GM18868 (cell line): Measurements from ENCODE around the gene PRM2.
"Not testable (repeated sequence)": the region's sequence is repeated elsewhere in the genome, so short reads cannot be mapped to it uniquely, and the experiment has no call there.

Source experiments
- ATAC-seq: cut with Tn5 transposase; IDR thresholded peaks from one replicate; pipeline ENCODE4 v1.9.1; 2021; ENCODE audit warnings: mild to moderate bottlenecking, moderate library complexity; ENCODE audit not compliant: unreplicated experiment

PRM2 gene

DNA sequence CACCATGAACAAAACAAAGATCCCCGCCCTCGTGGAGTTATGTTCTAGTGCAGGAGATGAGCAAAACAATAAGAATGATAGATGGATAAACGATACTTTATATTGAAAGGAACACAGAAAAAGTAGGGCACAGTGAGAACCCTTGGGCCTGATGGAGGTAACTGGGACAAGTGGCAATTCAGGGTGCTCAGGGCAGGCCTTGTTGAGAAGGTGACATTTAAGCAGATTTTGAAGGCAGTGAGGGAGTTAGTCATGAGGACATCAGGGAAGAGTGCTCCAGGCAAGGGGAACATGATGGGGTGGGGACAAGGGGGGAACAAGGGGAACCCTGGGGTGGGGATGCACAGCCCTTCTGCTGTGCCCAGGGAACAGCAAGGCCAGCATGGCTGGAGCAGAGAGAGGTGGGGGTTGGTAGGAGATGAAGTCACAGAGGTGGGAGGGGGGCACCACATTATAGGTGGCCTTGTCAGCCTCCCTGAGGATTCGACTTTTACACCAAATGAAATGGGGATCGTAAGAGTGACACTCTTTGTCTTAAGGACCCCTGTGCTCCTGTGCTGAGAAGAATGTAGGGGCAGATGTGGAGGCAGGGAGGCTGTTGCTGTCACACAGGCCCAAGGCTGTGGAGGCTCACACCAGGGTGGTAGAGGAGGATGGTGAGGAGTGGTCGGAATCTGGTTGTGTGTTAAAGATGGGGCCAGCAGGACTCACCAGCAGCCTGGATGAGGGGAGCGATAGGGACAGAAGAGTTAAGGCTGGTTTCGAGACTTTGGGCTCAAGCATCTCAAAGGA lies 14.0 kb upstream of the PRM2 start:
- no peak for ATAC-seq

DNA sequence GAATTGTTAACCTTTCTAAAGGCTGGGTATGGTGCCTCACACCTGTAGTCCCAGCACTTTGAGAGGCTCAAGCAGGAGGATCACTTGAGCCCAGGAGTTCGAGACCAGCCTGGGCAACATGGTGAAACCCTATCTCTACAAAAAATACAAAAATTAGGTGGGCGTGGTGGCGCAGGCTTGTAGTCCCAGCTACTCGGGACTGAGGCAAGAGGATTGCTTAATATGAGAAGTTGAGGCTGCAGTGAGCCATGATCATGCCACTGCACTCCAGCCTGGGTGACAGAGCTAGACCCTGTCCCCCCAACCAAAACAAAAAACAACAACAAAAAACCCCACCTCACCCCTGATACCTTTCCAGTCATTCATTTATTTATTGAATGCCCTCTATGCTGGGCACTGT lies 13.4 kb upstream of the PRM2 start:
- ATAC-seq = not testable (repeated sequence)

DNA sequence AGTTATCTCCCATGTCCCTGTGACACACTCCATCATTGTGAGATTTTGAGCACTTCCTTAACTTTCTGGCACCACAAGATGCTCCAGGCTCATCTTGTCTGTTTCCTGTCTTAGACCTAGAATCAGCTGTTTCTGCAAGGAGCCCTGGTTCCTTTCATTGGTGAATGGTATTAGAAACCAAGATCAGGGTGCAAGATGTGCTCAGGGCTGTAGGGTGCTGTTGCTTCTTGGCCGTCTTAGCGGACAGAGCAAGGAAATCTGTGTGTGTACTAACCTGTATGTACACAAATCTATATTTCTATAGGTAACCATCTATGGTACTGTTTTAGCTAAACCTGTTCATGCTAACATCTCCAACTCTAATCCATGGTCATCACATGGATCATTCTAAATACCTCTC lies 12.9 kb upstream of the PRM2 start:
- ATAC-seq = no peak

DNA sequence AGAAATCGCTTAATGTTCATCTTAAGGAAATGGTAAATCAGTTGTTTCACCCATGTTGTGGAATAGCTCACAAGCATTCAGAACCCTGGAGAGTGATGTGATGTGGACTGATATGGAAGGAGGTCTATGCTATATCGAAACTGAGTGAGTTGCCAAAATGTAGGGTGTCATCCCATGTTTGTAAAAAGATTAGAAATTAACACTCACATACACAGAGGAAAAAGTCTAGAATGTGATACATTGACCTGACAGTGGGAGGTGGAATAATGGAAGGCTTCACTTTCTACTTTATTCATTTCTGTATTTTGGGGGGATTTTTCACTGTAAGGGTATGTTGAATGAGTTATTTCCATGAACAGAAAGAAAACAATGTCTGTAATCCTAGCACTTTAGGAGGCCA lies 9.6 kb upstream of the PRM2 start:
- no peak for ATAC-seq

DNA sequence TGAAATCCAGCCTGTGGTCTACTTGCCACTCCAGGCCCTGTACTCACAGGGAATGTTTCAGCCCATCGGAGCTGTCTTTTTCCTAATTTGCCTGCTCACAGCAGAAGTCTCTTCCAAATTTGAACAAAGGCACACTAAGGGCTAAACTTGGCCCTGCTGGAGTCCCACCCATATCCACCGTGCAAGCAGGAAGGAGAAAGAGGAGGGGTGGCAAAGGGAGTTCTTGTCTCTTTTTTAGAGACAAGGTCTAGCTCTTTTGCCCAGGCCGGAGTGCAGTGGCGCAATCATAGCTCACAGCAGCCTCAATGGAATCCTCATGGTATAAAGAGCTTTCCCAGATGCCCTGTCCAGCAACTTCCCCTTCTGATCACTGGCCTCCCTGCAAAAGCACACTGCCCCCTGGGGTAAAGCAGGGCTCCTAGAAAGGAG lies 7.6 kb upstream of the PRM2 start:
- ATAC-seq = no peak

DNA sequence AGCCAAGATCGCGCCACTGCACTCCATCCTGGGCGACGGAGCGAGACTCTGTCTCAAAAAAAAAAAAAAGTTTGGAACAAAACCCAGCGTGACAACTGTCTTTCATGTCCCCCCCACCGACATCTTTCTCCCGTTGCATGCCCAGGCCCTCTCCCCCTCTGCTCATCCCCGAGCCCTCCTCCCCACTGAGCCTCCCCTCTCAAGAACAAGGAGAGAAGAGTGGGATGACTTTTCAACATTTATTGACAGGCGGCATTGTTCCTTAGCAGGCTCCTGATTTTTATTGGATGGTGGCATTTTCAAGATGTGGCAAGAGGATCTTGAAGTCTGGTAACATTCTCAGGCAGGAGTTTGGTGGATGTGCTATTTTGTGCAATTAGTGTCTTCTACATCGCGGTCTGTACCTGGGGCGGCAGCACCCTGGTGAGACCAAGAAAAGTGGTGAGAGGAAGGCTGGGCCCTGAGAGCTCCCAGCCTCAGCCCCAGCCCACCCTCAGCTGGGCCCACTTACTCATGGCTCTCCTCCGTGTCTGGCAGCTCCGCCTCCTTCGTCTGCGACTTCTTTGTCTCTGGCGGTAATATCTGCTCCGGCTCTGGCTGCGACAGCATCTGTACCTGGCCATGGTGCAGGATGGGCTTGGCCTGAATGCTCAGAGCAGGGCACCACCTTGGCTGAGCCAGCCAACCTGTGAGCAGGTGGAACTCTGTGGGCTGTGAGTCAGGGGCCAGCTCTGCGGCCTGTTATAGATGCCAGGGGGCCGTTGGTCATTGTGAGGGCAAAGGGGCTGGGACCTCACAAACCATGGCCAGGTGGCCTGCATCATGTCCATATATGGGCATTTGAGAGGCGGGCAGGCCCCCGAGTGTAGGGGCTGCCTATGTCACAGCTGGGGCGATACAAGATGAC lies 4.6 kb upstream of the PRM2 start, which contains the start of gene PRM1:
Gene PRM1, minus strand, starts transcription at position 715 of the 907 bp plus-strand sequence. Its CDS starts 92 bp downstream, at position 623.
- no peak for ATAC-seq

DNA sequence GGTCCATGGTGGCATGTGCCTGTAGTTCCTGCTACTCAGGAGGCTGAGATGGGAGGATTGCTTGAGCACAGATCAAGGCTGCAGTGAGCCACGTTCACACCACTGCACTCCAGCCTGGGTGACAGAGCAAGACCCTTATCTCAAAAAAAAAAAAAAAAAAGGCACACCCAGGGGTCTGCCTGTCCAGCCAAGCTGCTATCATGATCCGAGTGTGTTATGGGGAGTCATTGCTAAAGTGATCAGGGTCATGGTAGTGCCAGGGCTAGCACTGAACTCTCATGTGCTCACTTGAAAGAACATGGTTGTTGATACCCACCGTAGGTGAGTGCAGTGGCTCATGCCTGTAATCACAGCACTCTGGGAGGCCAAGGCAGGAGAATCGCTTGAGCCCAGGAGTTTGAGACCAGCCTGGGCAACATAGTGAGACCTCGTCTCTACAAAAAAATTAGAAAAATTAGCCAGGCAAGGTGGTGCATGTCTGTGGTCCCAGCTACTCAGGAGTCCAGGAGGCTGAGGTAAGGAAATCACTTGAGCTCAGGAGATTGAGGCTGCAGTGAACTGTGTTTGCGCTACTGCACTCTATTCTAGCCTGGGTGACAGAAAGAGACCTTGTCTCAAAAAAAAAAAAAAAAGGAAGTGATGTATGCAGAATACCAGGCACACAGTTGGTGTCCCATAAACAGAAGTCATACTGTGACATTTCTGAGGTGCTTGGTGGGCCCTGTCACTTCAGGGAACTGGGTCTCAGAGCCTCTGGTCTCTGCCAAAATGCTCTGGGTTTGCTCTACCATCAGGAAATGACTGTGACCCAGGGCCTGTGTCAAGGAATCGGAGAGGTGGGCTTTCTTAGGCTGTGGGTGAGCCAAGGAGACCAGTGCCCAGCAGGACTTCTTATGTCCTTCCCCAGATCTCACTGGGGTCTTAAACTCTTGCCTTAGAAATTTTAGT lies 2.7 kb upstream of the PRM2 start:
- no peak for ATAC-seq

DNA sequence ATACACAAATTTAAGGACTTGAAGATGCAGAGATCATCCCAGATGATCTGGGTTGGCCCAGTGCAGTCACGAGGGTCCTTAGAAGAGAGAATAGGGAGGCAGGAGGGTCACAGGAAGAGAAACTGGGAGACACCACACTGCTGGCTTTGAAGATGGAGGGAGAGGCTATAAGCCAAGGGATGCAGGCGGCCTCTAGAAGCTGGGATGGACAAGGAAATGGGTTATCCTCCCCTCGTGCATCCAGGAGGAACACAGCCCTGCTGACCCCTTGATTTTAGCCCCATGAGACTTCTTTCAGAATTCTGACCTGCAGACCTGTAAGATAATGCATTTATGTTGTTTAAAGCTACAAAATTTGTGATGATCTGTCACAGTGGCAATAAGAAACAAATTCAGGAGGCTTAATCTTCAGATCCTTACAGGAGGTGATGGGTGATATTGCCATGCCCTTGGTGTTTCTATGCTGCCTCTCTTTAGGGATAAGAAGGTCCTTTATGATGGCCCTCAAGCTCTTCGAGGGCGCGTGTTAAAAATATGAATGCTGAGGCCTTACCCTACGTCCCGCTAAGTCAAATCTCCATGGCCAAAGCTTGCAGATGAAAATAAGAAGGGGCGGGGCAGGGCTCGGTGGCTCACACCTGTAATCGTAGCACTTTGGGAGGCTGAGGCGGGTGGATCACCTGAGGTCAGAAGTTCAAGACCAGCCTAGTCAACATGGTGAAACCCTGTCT lies 1.5 kb upstream of the PRM2 start:
- no peak for ATAC-seq

DNA sequence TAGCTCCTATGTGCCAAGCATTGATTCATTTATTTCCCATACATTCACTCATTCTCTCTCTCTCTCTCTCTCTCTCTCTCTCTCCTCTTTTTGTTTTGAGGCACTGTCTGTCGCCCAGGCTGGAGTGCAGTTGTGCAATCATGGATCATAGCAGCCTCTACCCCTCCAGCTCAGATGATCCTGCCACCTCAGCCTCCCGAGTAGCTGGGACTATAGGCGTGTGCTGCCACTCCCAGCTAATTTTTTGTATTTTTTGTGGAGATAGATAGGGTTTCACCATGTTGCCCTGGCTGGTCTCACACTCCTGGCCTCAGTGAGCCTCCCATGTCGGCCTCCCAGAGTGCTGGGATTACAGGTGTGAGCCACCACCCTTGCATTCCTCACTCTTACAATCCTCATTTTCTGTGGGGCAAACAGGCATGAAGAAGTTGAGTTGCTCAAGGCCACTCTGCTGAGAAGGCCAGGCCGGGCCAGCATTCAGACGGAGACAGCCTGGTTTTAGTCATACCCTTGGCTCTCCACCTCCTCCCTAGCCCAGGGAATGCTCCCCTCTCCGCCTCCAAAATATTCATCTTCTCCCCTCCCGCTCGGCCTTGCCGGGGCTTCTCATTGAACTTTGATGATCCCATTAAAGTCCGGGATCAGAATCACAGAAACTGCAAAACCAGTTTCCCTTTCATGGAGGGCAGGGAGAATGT lies 765 bp upstream of the PRM2 start:
- no peak for ATAC-seq

DNA sequence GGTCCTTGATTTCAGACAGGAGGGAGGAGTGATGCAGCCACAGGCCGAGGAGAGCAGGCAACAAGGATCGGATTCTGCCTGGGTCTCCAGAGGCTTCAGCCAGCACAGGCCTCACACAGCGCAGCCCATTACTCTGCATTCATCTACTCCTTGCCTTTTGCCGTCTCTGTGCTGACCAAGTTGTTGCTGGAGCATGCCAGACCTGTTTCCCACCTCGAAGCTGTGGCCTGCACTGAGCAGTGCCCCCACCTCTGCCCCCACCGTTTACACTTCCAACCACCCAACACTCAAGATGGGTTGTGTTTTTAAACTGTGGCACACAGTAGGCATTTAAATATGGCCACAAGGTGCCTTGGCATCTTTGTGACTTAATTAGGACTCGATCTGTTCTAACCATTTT lies 1.3 kb downstream of the PRM2 start:
- ATAC-seq = no peak

DNA sequence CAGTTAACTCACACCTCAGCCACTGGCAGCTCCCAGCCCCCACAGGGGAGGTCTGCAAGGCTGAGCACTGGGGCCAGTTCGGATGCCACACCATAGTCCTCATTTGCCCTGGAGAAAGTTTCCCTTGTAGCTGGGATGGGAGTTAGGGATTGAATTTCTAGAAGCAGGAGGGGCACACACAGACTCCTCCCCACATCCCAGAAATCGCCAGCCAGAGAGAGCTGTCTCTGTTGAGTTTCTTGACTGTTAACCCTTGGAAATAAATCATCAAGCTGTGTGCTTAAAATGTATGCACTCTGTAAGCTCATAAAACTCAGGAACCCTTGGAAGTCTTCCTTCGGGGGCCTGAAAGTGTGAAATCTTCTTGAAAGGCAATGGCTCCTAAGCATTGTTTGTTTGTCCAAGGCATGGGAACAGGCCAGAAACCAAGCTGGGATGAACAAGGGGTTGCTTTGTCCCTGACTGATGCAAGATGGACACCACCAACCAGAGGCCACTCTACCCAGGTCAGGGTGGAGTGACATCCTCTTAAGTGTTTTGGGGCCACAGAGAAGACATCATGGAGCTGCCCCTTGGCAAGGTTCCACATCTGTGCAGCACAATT lies 2.5 kb downstream of the PRM2 start:
- no peak for ATAC-seq

DNA sequence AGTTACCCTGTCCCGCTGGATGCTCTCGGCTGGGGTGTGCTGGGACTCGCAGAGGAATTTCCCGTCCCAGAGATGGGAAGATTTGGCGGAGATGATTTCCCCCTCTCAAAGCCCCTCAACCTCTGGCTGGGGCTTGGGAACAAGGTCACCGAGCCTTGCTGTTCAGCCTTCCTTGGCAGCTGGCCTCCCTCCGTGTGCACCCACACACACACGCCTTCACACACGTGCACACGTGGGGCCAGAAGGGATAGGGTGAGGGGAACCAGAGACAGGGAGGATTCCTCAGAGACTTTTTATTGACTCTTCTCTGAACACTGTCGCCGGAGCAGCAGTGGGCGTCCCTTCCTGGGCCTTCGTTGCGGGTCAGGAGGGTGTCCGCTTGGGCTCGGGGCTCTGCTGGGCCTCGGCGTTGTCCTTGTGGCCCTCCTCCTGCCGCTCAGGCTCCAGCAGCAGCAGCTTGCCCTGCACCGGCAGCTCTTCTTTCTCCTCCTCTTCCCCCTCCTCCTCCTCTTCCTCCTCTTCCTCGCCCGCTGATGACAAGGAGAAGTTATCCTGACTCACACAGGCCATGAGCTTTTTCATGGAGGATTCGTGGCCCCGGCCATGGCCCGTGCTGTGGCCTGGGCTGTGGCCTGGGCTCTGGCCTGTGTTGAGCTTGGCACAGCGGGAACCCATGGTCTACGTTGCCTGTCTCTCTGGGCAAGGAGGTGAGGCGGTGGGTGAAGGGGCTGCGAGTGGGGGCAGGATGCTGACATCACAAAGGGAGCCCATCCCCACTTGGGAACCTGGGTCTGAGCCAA lies 3.2 kb downstream of the PRM2 start, which contains the start of gene PRM3:
Gene PRM3, minus strand, starts transcription at position 709 of the 800 bp plus-strand sequence. Its CDS starts 34 bp downstream, at position 675.
- no peak for ATAC-seq

DNA sequence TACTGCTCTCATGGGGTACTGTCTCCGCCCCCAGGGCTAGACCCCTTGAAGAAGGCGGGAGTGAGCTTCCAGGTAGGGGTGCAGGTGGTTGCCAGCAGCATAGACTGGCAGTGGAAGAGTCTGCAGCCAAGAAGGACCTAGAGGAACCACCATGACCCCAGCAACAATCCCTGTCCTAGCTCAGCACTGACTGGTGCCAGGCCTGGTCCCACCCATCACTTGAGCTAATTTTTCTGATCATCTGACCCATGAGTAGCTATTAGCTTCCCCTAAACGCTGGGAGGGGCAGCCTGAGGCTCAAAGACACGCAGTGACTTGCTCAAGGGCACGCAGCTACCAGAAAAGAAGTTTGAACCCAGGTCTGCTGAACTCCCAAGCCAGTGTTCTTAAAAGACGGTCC lies 3.8 kb downstream of the PRM2 start:
- no peak for ATAC-seq

DNA sequence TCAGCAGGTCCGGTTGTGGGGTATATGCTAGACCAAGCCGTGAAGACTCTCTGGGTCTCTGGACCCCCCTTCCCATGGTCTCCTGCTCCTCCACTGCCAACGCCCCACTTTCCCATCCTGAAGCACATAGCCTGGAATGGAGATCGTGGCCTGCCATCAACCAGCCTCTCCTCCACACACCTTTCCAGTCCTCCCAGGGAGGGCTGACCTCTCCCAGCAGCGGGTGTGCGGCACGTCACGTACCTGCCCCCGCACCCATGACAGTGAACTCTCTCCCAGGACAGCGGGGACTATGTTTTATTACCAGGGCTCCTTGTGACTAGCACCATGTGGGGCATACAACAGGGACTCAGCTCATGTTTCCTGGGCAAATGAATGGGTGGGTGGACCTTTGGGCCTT lies 4.7 kb downstream of the PRM2 start:
- no peak for ATAC-seq

DNA sequence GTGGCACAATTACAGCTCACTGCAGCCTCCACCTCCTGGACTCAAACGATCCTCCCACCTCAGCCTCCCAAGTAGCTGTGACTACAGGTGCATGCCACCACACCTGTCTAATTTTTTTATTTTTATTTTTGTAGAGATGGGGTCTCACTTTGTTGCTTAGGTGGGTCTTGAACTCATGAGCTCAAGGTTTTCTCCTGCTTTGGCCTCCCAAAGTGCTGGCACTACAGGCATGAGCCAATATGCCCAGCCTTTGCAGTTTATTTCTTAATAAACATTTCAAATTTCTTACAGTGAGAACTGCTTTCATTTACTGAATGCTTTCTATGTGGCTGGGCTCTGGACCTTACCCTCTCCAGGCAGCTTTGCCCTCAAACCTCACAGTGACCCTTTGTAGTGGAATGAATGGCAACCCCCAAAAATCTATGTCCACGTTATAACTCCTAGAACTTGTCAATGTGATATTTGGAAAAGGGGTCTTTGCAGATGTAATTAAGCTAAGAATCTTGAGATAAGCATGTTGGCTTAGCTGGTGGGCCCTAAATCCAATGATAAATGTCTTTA lies 5.6 kb downstream of the PRM2 start:
- no peak for ATAC-seq

DNA sequence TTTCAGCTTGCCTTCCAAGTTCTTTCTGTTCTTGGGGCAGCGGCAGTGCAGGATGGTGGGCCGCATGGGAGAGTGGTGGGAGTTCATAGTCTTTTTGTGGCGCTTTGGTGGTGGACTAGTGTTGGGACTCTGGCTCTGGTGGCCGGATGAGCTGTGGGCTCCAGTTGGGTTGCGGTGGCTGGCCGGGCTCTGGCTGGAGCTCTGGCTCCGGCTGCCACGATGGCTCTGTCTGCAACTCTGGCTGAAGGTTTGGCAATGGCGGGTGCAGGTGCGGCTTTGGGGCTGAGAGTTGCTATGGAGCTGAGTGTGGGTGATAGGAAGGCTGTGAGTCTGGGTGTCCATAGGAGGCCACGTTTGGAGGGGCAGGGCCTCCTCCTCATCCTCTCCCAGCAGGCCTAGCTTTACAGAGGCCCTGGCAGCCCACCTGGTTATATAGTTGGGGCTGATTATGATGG lies 7.3 kb downstream of the PRM2 start, which contains the start of gene TNP2:
Gene TNP2, minus strand, starts transcription at position 405 of the 455 bp plus-strand sequence. Its CDS starts 63 bp downstream, at position 342.
- no peak for ATAC-seq

DNA sequence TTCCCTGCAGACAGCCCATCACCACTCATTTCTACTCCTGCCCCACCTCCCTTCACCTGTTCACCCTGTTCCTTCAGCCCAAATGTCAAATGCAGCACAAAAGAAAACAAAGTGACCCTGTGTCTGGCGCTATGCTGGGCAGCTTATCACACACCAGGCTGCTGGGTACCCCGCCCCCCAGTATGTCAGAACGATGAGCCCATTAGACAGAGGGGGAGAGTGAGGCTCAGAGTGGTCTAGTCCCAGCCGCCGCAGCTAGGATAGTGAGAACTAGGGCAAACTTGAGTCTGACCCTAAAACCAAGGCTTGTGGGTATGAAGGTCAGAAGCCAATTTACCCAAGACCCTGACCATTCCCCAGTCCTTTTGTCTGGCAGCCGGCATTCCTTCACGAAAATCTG lies 11.2 kb downstream of the PRM2 start:
- ATAC-seq = no peak
